ENCODE measurements around the gene TRAF3IP1.
"Not testable (repeated sequence)": the region's sequence is repeated elsewhere in the genome, so short reads cannot be mapped to it uniquely, and the experiment has no call there.

Gene TRAF3IP1

DNA sequence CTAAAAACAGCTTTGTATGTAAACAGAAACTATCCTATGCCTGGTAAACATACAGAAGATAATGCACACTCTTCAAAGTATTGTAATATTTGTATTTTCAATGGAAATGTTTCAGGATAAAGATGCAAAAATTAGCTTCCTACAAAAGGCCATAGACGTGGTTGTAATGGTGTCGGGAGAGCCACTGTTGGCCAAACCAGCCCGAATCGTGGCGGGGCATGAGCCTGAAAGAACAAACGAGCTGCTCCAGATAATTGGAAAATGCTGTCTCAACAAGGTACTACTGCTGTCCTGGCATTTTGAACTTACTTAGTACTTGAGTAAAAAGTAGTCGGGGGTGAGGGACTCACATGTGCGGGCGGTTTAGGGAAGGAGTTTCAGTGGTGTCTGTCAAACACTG, 5.4 kb downstream of the TRAF3IP1 start:
- no peak for TF ChIP-seq JUND (IDR thresholded peaks at IDR 0.05; ENCODE audit: low read depth)
- DNase-seq (ENCODE audit: low read depth in 1 of 2, low spot score in 1 of 2) = no peak
- in situ Hi-C loops (cut with HindIII; ENCODE audit: low pct_unique_long_range_greater_than_20kb, low sequenced_read_pairs) = no loop called here

DNA sequence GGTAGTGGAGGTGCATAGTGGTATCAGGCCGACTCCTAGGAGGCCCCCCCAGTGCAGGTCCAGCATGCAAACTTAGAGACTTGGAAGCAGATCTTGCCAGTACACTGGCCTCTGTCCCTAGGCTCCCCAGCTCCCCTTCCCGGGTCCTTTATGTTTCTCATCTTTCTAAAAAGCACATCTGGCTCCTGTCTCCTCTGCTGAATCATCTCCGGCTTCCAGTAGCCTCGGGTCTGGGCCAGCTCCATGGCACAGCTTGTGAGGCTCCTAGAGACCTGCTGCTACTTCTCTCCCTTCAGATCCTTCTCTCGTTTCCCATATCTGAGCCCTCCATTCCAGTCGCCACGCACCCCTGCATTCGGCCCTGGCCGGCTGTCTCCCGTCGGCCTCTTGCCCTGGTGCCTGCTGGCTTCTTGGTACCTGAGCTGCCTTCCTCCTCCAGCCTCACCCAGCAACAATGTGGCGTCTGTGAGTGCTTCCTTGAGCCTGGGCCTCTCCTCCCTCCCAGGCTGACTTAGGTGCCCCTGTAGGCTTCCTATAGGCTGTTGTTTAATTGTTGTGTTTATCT, 6.6 kb downstream of the TRAF3IP1 start:
- no peak for DNase-seq (ENCODE audit: low read depth in 1 of 2, low spot score in 1 of 2)

DNA sequence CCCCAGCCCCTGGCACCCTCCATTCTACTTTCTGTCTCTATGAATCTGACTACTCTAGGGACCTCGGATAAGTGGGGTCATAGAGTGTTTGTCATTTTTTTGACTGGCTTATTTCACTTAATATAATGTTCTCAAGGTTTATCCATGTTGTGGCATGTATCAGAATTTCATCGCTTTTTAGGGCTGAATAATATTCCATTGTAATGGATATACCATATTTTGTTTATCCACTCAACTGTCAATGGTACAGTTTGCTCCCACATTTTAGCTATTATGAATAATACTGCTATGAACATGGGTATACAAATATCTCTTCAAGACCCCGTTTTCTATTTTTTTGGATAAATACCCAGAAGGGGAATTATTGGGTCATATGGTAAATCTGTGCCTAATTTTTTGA, 7.4 kb downstream of the TRAF3IP1 start:
- no peak for DNase-seq (ENCODE audit: low read depth in 1 of 2, low spot score in 1 of 2)
- in situ Hi-C loops (cut with HindIII; ENCODE audit: low pct_unique_long_range_greater_than_20kb, low sequenced_read_pairs) = no loop called here
- TF ChIP-seq JUND (IDR thresholded peaks at IDR 0.05; ENCODE audit: low read depth) = no peak

More for the DNA sequence above, 6.6 kb downstream of the TRAF3IP1 start:
- in situ Hi-C loops (cut with HindIII; ENCODE audit: low pct_unique_long_range_greater_than_20kb, low sequenced_read_pairs) = no loop called here
- TF ChIP-seq JUND (IDR thresholded peaks at IDR 0.05; ENCODE audit: low read depth) = no peak

DNA sequence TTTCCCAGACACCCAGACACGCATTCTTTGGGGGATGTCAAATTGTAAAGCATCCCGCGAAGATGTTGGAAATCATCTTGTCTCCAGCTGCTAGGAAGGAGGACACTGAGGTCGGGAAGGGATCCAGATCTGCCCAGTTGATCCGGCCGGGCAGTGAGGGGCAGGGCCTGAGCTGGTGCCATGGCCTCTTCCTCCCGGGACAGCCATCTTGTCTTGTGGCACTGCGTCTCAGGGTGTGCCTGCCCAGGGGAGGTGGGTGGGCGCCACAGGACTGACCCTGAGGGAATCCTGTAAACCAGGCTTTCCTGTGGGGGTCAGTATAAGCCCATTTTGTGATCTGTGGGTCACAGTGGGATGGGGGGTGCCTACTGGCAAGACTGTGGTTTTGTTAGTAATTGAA, 10.1 kb downstream of the TRAF3IP1 start:
- in situ Hi-C loops (cut with HindIII; ENCODE audit: low pct_unique_long_range_greater_than_20kb, low sequenced_read_pairs) = no loop called here
- TF ChIP-seq JUND (IDR thresholded peaks at IDR 0.05; ENCODE audit: low read depth) = no peak
- DNase-seq (ENCODE audit: low read depth in 1 of 2, low spot score in 1 of 2) = no peak

DNA sequence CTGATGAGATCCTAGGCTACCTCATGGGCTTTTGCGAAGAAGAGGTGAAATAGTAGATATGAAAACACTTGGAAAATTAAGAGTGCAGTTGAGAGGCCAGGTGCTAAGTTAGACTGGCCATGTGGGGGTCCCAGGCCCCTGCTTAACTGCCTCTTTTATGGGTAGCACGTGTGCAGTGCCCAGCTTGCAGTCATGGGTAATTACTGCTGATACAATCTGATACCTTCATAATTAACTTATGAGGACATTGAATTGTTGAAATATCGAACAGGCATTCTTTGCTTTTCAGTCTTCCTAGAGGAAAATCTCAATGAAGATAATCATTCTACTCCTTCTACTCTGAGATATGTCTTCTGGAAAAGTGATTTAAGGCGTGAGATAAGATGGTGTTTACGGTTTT, 11.6 kb downstream of the TRAF3IP1 start:
- TF ChIP-seq JUND (IDR thresholded peaks at IDR 0.05; ENCODE audit: low read depth) = no peak
- no peak for DNase-seq (ENCODE audit: low read depth in 1 of 2, low spot score in 1 of 2)
- in situ Hi-C loops (cut with HindIII; ENCODE audit: low pct_unique_long_range_greater_than_20kb, low sequenced_read_pairs) = no loop called here

DNA sequence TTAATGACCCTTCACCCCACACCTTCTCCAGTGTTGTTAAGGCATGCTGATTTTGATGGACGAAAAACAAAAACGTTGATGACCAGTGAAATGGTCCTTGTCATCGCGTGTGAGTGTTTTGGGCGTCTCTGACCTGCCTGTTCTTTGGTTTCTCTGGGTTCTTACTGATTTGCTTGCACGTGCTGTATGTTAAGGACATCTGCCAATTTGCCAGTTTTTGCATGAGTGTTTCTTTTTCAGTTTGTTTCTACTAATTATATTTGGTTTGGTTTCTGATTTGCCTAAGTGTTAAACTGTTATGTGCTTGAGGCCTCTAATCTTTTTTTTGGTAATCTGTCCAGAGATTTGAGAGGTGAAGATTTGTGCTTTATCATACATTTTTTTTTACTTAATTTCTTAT, 14.6 kb downstream of the TRAF3IP1 start:
- DNase-seq (ENCODE audit: low read depth in 1 of 2, low spot score in 1 of 2) = no peak
- in situ Hi-C loops (cut with HindIII; ENCODE audit: low pct_unique_long_range_greater_than_20kb, low sequenced_read_pairs) = no loop called here
- TF ChIP-seq JUND (IDR thresholded peaks at IDR 0.05; ENCODE audit: low read depth) = no peak

DNA sequence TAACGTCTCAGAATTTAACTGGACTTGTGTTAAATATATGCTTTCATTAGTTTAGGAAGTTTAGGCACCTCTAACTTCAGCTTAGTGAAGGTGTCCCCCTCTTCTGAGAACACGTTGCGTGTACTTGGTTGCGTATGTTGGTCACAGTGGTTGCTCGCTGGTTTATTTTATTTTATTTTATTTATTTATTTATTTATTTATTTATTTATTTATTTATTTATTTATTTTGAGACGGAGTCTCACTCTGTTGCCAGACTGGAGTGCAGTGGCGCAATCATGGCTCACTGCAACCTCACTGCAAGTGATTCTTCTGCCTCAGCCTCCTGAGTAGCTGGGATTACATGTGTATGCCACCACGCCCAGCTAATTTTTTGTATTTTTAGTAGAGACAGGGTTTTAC, 15.3 kb downstream of the TRAF3IP1 start:
- DNase-seq (ENCODE audit: low read depth in 1 of 2, low spot score in 1 of 2); in situ Hi-C loops (cut with HindIII; ENCODE audit: low pct_unique_long_range_greater_than_20kb, low sequenced_read_pairs): not testable (repeated sequence)

DNA sequence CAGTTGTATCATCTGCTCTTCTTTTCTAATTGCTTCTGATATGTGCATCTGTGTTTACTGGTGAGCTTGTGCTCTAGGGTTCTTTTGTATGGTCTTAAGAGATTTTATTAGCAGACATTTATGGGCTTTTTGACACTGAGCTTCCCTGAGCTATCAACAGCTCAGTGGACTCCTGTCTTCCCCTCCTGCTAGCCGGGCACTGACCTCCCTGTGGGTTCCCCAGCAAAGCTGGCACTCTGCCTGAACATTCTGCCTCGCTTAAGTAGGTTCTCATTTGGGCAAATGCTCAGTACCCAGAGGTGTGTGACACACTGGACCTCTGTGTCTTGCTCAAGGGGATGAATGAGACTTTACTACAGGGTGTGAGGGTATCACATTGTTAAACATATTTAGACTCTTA, 15.8 kb downstream of the TRAF3IP1 start:
- no peak for DNase-seq (ENCODE audit: low read depth in 1 of 2, low spot score in 1 of 2)
- TF ChIP-seq JUND (IDR thresholded peaks at IDR 0.05; ENCODE audit: low read depth) = no peak
- in situ Hi-C loops (cut with HindIII; ENCODE audit: low pct_unique_long_range_greater_than_20kb, low sequenced_read_pairs) = no loop called here

DNA sequence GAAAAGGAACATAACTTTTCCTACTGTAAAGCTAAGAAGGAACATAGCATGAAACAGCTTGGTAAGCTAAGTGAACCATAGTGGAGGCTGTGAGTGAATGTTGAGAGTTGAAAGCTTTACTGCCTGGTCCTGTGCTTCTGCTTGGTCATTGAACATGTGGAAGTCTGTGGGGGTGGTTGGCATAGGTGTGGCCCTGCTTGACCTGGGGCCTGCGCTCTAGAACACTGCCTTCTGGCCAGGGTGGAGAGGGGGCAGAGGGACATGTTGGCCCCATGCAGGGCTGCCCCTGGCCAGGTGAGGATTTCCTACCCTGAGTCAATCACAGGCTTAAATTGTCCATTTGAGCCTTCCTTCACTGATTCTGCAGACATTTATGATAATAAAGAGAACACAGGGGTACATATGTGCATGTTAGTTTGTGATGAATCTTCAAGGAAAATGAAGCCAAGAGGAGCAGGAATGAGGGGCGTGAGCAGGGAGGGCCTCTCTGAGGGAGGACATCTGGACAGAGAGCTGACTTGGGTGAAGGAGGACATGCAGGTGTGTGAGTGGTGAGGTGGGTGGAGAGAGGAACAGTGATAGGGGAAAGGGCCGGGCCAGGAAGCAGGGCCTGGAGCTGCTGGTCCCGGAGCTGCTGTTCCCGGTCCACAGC, 16.6 kb downstream of the TRAF3IP1 start:
- no peak for DNase-seq (ENCODE audit: low read depth in 1 of 2, low spot score in 1 of 2)
- no peak for TF ChIP-seq JUND (IDR thresholded peaks at IDR 0.05; ENCODE audit: low read depth)
- in situ Hi-C loops (cut with HindIII; ENCODE audit: low pct_unique_long_range_greater_than_20kb, low sequenced_read_pairs) = no loop called here

DNA sequence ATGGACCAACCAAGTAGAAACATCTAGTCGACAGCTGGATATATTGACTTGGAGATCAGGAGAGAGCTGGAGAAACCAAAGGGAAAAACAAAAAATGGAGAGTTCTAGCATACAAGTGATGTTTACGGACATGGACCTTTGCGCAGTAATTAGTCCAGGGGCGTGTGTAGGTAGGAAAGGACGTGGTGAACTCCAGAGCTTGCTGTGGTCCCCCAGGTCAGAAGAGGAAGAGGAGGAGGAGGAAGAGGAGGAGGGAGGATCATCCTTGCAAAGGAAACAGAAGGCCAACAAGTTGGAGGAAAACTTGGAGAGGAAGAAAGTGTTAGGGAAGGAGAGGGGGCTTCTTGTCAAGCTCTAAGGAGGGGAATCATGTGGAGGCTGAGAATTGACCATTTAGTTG, 17.5 kb downstream of the TRAF3IP1 start:
- in situ Hi-C loops (cut with HindIII; ENCODE audit: low pct_unique_long_range_greater_than_20kb, low sequenced_read_pairs) = no loop called here
- DNase-seq (ENCODE audit: low read depth in 1 of 2, low spot score in 1 of 2) = no peak
- no peak for TF ChIP-seq JUND (IDR thresholded peaks at IDR 0.05; ENCODE audit: low read depth)

DNA sequence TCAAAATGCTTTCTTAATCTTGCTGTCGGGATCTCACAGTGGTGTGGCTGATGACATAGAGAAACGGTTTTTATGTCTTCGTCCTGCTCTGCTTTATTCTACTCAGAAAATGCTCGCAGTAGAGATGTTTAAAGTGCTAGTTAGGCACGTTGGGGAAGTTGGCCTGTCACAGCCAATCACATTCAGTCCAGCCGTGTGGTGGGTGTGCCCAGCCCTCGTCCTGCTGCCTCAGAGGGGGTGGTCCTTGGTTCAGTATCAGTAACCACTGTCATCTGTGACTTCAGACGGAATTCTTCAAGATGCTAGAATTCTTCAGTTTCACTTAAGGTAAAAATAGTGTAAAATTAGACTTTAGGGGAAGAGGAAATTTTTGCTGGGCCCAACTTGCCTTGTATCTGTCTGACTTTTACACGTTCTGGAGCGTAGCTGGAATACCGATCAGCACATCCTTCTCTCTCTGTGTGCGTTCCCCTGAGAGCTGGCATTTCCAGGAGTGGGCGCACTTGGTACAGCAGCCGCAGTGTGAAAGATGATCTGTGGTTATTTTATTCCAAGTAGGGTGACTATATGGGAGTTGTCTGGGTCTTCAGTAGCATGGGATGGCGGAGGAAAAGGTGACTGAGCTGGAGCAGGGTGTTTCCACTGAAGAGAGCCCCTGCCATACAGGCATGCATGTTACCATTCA, 18.5 kb downstream of the TRAF3IP1 start:
- no peak for DNase-seq (ENCODE audit: low read depth in 1 of 2, low spot score in 1 of 2)
- in situ Hi-C loops (cut with HindIII; ENCODE audit: low pct_unique_long_range_greater_than_20kb, low sequenced_read_pairs) = no loop called here
- TF ChIP-seq JUND (IDR thresholded peaks at IDR 0.05; ENCODE audit: low read depth) = no peak

DNA sequence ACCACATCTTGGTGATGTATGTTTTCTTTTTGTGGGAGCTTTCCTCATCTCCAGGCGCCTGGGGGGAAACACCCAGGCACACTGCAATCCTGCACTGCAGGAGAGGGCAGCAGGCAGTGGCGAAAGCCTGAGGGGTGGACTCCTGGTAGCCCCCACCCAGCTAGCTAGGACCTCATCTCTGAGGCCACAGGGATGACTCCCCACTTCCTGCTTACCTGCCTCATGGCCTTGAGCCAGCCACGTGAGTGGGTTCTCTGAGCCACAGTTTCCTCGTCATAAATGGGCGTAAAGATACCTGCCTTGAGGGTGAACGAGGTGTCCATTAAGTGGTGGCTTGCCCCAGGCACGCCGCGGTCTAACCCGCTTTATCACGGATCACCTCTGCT, 19.1 kb downstream of the TRAF3IP1 start:
- no peak for TF ChIP-seq JUND (IDR thresholded peaks at IDR 0.05; ENCODE audit: low read depth)
- in situ Hi-C loops (cut with HindIII; ENCODE audit: low pct_unique_long_range_greater_than_20kb, low sequenced_read_pairs) = no loop called here
- no peak for DNase-seq (ENCODE audit: low read depth in 1 of 2, low spot score in 1 of 2)

DNA sequence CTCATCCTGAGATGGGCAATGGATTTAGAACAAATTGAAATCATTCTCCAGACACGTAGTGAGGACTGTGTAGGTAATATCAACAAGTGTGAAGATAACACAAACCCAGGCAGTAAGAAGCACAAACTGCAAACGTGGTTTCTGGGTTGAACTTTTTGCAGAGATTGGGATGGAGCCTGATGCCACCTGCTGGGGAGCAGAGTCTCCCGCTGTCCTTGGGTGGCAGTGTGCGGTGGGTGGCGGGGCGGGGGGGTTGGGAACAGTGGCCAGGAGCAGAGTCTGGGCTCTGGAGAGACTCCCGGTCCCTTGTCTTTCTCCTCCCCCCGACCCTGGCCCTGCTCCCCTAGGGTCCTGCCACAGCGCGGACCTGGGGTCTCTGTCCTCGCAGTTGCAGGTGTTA, 19.5 kb downstream of the TRAF3IP1 start:
- no peak for TF ChIP-seq JUND (IDR thresholded peaks at IDR 0.05; ENCODE audit: low read depth)
- in situ Hi-C loops (cut with HindIII; ENCODE audit: low pct_unique_long_range_greater_than_20kb, low sequenced_read_pairs) = no loop called here
- peak; percentile 22 to 54 for DNase-seq (ENCODE audit: low read depth in 1 of 2, low spot score in 1 of 2)

Measured in T47D (cell line).